Ammon's horn (tissue), 1 donor: ENCODE data around the gene SH3RF2.
"Not testable (repeated sequence)": the region's sequence is repeated elsewhere in the genome, so short reads cannot be mapped to it uniquely, and the experiment has no call there.

Source experiments
- DNase-seq: peaks from one replicate; pipeline ENCODE4 v3.0.0-alpha.2; 2016; ENCODE audit warnings: low spot score

SH3RF2 gene

GRCh38 chr5:145936401-145937131 lies at the start of gene SH3RF2:
Gene SH3RF2, plus strand, starts transcription at chr5:145936578. Its CDS starts 1,351 bp downstream, at chr5:145937929.
- DNase-seq: peak; percentile 16

- no peak for DNase-seq
Measured at GRCh38 chr5:145887217-145887616, 49.2 kb upstream of the SH3RF2 start.

- DNase-seq: peak; percentile 36
Measured at GRCh38 chr5:145887976-145888574, 48.3 kb upstream of the SH3RF2 start.

GRCh38 chr5:145889611-145890010 lies 46.8 kb upstream of the SH3RF2 start:
- DNase-seq: no peak

- DNase-seq: not testable (repeated sequence)
Measured at GRCh38 chr5:145891378-145891777, 45.0 kb upstream of the SH3RF2 start.

- DNase-seq: peak; percentile 12
Measured at GRCh38 chr5:145898171-145898570, 38.2 kb upstream of the SH3RF2 start.

- no peak for DNase-seq
Measured at GRCh38 chr5:145902421-145902820, 34.0 kb upstream of the SH3RF2 start.

GRCh38 chr5:145903113-145903512 lies 33.3 kb upstream of the SH3RF2 start:
- DNase-seq: no peak

GRCh38 chr5:145903867-145904266 lies 32.5 kb upstream of the SH3RF2 start:
- no peak for DNase-seq

GRCh38 chr5:145904743-145905142 lies 31.6 kb upstream of the SH3RF2 start:
- DNase-seq: no peak

GRCh38 chr5:145906401-145906800 lies 30.0 kb upstream of the SH3RF2 start:
- no peak for DNase-seq

GRCh38 chr5:145908206-145908960 lies 28.0 kb upstream of the SH3RF2 start:
- no peak for DNase-seq

- no peak for DNase-seq
Measured at GRCh38 chr5:145911164-145911563, 25.2 kb upstream of the SH3RF2 start.

GRCh38 chr5:145912019-145912418 lies 24.4 kb upstream of the SH3RF2 start:
- DNase-seq: no peak

- no peak for DNase-seq
Measured at GRCh38 chr5:145912594-145912993, 23.8 kb upstream of the SH3RF2 start.

- no peak for DNase-seq
Measured at GRCh38 chr5:145913701-145914100, 22.7 kb upstream of the SH3RF2 start.

- peak; percentile 28 for DNase-seq
Measured at GRCh38 chr5:145915970-145916638, 20.3 kb upstream of the SH3RF2 start.

- no peak for DNase-seq
Measured at GRCh38 chr5:145917288-145917687, 19.1 kb upstream of the SH3RF2 start.

- no peak for DNase-seq
Measured at GRCh38 chr5:145918397-145918796, 18.0 kb upstream of the SH3RF2 start.

- no peak for DNase-seq
Measured at GRCh38 chr5:145919413-145919812, 17.0 kb upstream of the SH3RF2 start.

- no peak for DNase-seq
Measured at GRCh38 chr5:145920542-145921210, 15.7 kb upstream of the SH3RF2 start.

- DNase-seq: no peak
Measured at GRCh38 chr5:145921211-145921610, 15.2 kb upstream of the SH3RF2 start.
